C4-2B (cell line): ENCODE data around the gene DUSP10.

ENCODE experiments used
- CTCF ChIP-seq: fragments of 450-650 bp; conservative IDR thresholded peaks from 2 replicates; pipeline ENCODE4 v1.5.1; 2017; ENCODE audit warnings: mild to moderate bottlenecking
- ZFX ChIP-seq: fragments of 450-650 bp; IDR thresholded peaks from 2 replicates; pipeline ENCODE4 v1.6.1; 2017

GRCh38 chr1:221732052-221732451 is 9.8 kb downstream of the DUSP10 start:
- TF ChIP-seq CTCF (no peak), ZFX (no peak)
